ENCODE measurements around the gene PSME4.
"Not testable (repeated sequence)": the region's sequence is repeated elsewhere in the genome, so short reads cannot be mapped to it uniquely, and the experiment has no call there.

Gene PSME4

DNA sequence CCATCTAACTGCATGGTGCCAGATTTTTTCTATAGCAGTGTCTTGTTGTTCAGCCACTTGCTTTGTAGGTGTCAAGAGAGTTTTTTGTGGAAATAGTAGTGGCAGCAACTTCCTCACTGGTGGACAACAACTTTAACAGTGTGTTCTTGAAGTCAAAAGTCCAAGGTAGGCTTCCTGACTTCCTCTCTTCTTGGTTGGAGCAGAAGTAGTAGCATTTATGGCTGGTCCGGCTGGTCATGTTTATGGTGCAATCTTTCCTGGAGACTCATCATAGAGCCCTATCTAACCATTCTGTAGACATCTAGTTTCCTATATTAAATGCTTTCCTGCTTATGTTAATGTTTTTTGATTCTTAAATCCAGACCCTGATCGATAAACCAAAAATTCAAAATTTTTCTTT is 122.7 kb downstream of the PSME4 start:
- no peak for DNase-seq (ENCODE audit: extremely low spot score, insufficient read length, low read depth)
- no peak for FAIRE-seq

GRCh38 chr2:53843595-53843994 is 127.2 kb downstream of the PSME4 start:
- FAIRE-seq (no peak), DNase-seq (ENCODE audit: extremely low spot score, insufficient read length, low read depth) (no peak)

DNA sequence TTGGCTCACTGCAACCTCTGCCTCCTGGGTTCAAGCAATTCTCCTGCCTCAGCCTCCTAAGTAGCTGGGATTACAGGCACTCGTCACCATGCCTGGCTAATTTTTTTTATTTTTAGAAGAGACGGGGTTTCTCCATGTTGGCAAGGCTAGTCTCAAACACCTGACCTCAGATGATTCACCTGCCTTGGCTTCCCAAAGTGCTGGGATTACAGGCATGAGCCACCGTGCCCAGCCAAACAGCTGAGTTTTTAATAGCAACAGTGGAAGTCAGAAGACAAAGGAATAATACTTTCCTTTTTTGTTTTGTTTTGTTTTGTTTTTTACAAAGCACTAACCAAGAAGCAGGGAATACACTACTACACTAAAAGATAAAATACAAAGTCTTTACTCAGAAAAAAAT is 127.9 kb downstream of the PSME4 start:
- FAIRE-seq (no peak), DNase-seq (ENCODE audit: extremely low spot score, insufficient read length, low read depth) (no peak)

DNA sequence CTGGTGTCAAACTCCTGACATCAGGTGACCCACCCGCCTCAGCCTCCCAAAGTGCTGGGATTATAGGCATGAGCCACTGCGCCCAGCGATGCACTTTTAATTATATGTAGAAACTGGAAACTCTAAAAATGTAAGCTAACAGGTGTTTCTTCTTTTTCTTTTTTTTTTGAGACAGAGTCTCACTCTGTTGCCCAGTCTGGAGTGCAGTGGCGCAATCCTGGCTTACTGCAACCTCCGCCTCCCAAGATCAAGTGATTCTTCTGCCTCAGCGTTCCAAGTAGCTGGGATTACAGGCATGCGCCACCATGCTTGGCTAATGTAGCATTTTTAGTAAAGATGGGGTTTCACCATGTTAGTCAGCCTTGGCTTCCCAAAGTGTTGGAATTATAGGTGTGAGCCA is 129.1 kb downstream of the PSME4 start:
- FAIRE-seq; DNase-seq (ENCODE audit: extremely low spot score, insufficient read length, low read depth): not testable (repeated sequence)

DNA sequence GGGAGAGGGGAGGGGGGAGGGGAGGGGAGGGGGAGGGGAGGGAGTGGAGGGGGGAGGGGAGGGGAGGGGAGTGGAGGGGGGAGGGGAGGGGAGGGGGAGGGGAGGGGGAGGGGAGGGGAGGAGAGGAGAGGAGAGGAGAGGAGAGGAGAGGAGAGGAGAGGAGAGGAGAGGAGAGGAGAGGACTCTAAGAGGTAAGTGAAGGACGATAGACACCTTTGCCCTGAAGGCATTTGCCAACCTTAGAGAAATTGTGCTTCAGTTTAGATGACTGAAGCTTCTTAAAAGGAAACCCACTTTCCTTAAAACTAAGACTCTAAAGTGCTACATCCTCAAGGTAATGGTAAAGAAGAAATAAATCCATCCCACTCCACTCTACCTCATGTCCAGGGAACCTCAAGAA is 130.2 kb downstream of the PSME4 start:
- FAIRE-seq (no peak), DNase-seq (ENCODE audit: extremely low spot score, insufficient read length, low read depth) (no peak)

DNA sequence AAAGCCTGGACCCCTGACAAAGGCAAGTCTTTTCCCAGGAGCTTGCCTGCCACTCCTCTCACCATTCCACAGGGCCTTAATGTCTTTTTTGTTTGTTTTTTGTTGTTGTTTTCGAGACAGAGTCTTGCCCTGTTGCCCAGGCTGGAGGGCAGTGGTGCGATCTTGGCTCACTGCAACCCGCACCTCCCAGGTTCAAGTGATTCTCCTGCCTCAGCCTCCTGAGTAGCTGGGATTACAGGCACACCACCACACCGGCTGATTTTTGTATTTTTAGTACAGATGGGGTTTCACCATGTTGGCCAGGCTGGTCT is 140.9 kb downstream of the PSME4 start:
- not testable (repeated sequence) for FAIRE-seq; DNase-seq (ENCODE audit: extremely low spot score, insufficient read length, low read depth)

GRCh38 chr2:53829273-53829979 is 141.4 kb downstream of the PSME4 start:
- FAIRE-seq (no peak), DNase-seq (ENCODE audit: extremely low spot score, insufficient read length, low read depth) (no peak)

GRCh38 chr2:53828331-53828730 is 142.5 kb downstream of the PSME4 start:
- DNase-seq (ENCODE audit: extremely low spot score, insufficient read length, low read depth) = no peak
- no peak for FAIRE-seq

GRCh38 chr2:53827398-53828175 is 143.2 kb downstream of the PSME4 start:
- DNase-seq (ENCODE audit: extremely low spot score, insufficient read length, low read depth) (no peak), FAIRE-seq (no peak)

- FAIRE-seq (no peak), DNase-seq (ENCODE audit: extremely low spot score, insufficient read length, low read depth) (no peak)
Measured at GRCh38 chr2:53826587-53827397, 144.0 kb downstream of the PSME4 start.

DNA sequence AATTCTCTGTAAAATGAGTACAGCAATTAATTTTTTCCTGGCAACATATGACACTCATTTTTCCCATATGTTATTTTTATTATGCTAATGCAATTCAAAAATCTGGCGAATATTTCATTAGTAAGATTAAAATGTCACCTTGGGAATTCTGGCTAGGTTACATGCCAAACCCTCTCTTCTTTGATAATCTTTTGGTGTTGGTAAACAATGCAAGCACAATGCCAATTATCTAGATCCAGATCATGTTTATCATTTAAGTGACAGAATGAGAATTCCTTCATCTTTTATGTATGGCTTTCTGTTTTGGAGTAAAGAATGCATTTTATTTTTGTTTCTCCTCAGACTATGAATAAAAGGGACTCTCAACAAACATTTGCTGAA is 144.8 kb downstream of the PSME4 start:
- no peak for FAIRE-seq
- DNase-seq (ENCODE audit: extremely low spot score, insufficient read length, low read depth) = no peak

GRCh38 chr2:53823639-53824038 is 147.2 kb downstream of the PSME4 start:
- not testable (repeated sequence) for DNase-seq (ENCODE audit: extremely low spot score, insufficient read length, low read depth); FAIRE-seq

- FAIRE-seq (no peak), DNase-seq (ENCODE audit: extremely low spot score, insufficient read length, low read depth) (no peak)
Measured at GRCh38 chr2:53821810-53822209, 149.0 kb downstream of the PSME4 start.

GRCh38 chr2:53820711-53821110 is 150.1 kb downstream of the PSME4 start:
- DNase-seq (ENCODE audit: extremely low spot score, insufficient read length, low read depth) = no peak
- no peak for FAIRE-seq

DNA sequence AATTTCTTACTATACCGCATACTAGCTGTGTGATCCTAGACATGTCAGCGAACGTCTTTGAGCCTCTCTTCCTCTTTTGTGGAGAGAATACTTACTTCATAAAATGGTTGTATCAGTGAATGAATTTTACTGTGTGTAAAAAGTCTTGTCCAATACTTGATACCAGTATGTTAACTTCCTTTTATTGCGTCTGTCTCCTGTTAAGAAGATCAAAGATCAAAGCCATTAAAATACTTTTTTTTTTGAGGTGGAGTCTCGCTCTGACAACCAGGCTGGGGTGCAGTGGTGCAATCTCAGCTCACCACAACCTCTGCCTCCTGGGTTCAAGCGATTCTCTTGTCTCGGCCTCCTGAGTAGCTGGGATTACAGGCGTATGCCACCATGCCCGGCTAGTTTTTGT is 150.7 kb downstream of the PSME4 start:
- DNase-seq (ENCODE audit: extremely low spot score, insufficient read length, low read depth) = no peak
- no peak for FAIRE-seq

GRCh38 chr2:53819634-53820033 is 151.2 kb downstream of the PSME4 start:
- no peak for DNase-seq (ENCODE audit: extremely low spot score, insufficient read length, low read depth)
- FAIRE-seq = no peak

DNA sequence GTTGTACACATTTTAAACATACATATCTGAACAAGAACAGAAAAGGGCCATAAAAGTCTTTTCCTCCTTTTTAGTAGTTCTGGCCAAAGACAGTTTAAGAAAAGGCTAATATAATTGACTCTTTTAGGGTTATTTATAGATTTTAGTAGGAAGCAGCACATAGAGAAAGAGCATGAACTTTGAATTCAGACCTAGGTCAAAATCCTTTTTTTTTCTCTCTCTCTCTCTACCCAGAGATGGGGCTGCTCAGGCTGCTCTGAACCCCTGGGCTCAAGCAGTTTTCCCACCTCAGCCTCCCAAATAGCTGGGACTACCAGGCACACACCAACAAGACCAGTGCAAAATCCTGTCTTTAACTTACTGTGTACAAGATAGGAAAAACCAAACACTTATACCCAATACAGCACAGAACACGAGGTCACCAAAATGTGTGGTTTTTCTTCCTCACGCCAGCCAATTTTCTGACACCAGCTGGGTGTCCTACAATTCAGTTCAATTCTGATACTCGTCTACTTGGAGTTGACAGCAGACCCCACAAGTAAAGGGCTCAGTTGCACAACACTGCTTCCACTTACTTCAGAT is 151.8 kb downstream of the PSME4 start:
- FAIRE-seq (no peak), DNase-seq (ENCODE audit: extremely low spot score, insufficient read length, low read depth) (no peak)
